IPS DF 6.9 (cell line): ENCODE data around the gene CCL4L2.
"Not testable (repeated sequence)": the region's sequence is repeated elsewhere in the genome, so short reads cannot be mapped to it uniquely, and the experiment has no call there.

Experiments used
- DNase-seq: peaks from one replicate; pipeline ENCODE4 v3.0.0-alpha.2; 2013; ENCODE audit warnings: low read depth, low spot score
- H3K27ac ChIP-seq: one replicate; pipeline ENCODE4 v1.5.1; 2013; ENCODE audit warnings: low read length, control low read depth
- H3K27me3 ChIP-seq: 2 replicates; pipeline ENCODE4 v1.6.1; 2013; ENCODE audit warnings: mild to moderate bottlenecking, low read length; ENCODE audit not compliant: control insufficient read depth, insufficient read depth
- H3K36me3 ChIP-seq: 2 replicates; pipeline ENCODE4 v1.6.1; 2013; ENCODE audit warnings: low read length; ENCODE audit not compliant: control insufficient read depth, insufficient read depth
- H3K4me1 ChIP-seq: 2 replicates; pipeline ENCODE4 v1.6.1; 2013; ENCODE audit warnings: low read length; ENCODE audit not compliant: control insufficient read depth, insufficient read depth
- H3K4me3 ChIP-seq: 2 replicates; pipeline ENCODE4 v1.5.1; 2013; ENCODE audit warnings: mild to moderate bottlenecking, low read length
- H3K9me3 ChIP-seq: 2 replicates; pipeline ENCODE4 v1.6.1; 2013; ENCODE audit warnings: low read length, inconsistent platforms; ENCODE audit not compliant: control insufficient read depth, insufficient read depth
- WGBS: extraction: QIAGEN DNeasy Blood & Tissue Kit; methylation state at CpG from one replicate; pipeline ENCODE4 v1.1.7; 2013; ENCODE audit warnings: mixed read lengths, missing lambda C conversion rate; ENCODE audit not compliant: insufficient read length, insufficient coverage; 5-methylcytosine and 5-hydroxymethylcytosine counted together

The CCL4L2 gene

GRCh38 chr17:36209575-36209974, 1.3 kb upstream of the CCL4L2 start:
- Histone ChIP-seq H3K4me1 (no peaks in the 10 kb centered on the region), H3K27me3 (no peaks in the 10 kb centered on the region), H3K27ac (no peak overlapping the region), H3K9me3 (no peaks in the 10 kb centered on the region), H3K4me3 (no peak overlapping the region), H3K36me3 (no peaks in the 10 kb centered on the region)
- no peak for DNase-seq

GRCh38 chr17:36211484-36212271, 815 bp downstream of the CCL4L2 start:
- H3K27me3 ChIP-seq, H3K4me3 ChIP-seq, H3K36me3 ChIP-seq, H3K9me3 ChIP-seq, DNase-seq, H3K4me1 ChIP-seq, H3K27ac ChIP-seq: not testable (repeated sequence)
- WGBS: no CpG with 5 or more reads among the region's 10 CpGs

GRCh38 chr17:36212272-36212605, 1.4 kb downstream of the CCL4L2 start:
- Histone ChIP-seq H3K4me3 (no peak overlapping the region), H3K27me3 (no peaks in the 10 kb centered on the region), H3K27ac (no peak overlapping the region), H3K36me3 (no peaks in the 10 kb centered on the region), H3K4me1 (no peaks in the 10 kb centered on the region), H3K9me3 (no peaks in the 10 kb centered on the region)
- no CpG with 5 or more reads among the region's 4 CpGs for WGBS
- no peak for DNase-seq

- H3K9me3 ChIP-seq: no peaks in the 10 kb centered on the region
- DNase-seq: no peak
- no CpG with 5 or more reads among the region's 3 CpGs for WGBS
These were observed 2.1 kb downstream of the CCL4L2 start for GRCh38 chr17:36212966-36213365.

GRCh38 chr17:36213695-36214094, 2.8 kb downstream of the CCL4L2 start:
- WGBS: no CpG with 5 or more reads among the region's 3 CpGs
- Histone ChIP-seq H3K27ac (no peak overlapping the region), H3K4me3 (no peak overlapping the region), H3K36me3 (no peaks in the 10 kb centered on the region), H3K4me1 (no peaks in the 10 kb centered on the region), H3K9me3 (no peaks in the 10 kb centered on the region), H3K27me3 (no peaks in the 10 kb centered on the region)
- no peak for DNase-seq

More at GRCh38 chr17:36212966-36213365, 2.1 kb downstream of the CCL4L2 start:
- H3K27me3 ChIP-seq: no peaks in the 10 kb centered on the region
- H3K4me3 ChIP-seq: no peak overlapping the region
- H3K36me3 ChIP-seq: no peaks in the 10 kb centered on the region
- no peaks in the 10 kb centered on the region for H3K4me1 ChIP-seq
- no peak overlapping the region for H3K27ac ChIP-seq

GRCh38 chr17:36214918-36215317, 4.1 kb downstream of the CCL4L2 start:
- DNase-seq: no peak
- Histone ChIP-seq H3K9me3 (no peaks in the 10 kb centered on the region), H3K4me3 (no peak overlapping the region), H3K36me3 (no peaks in the 10 kb centered on the region), H3K27ac (no peak overlapping the region), H3K4me1 (no peaks in the 10 kb centered on the region), H3K27me3 (no peaks in the 10 kb centered on the region)

GRCh38 chr17:36215406-36216308, 4.8 kb downstream of the CCL4L2 start:
- not testable (repeated sequence) for H3K27ac ChIP-seq, DNase-seq, H3K36me3 ChIP-seq, H3K27me3 ChIP-seq, H3K9me3 ChIP-seq, H3K4me3 ChIP-seq, H3K4me1 ChIP-seq
- WGBS: no CpG with 5 or more reads among the region's 7 CpGs

GRCh38 chr17:36219556-36219955, 8.7 kb downstream of the CCL4L2 start:
- no CpG with 5 or more reads among the region's 1 CpG for WGBS
- not testable (repeated sequence) for H3K36me3 ChIP-seq, H3K27ac ChIP-seq, DNase-seq, H3K4me3 ChIP-seq, H3K27me3 ChIP-seq, H3K9me3 ChIP-seq, H3K4me1 ChIP-seq

GRCh38 chr17:36220737-36221580, 10.1 kb downstream of the CCL4L2 start:
- H3K9me3 ChIP-seq, H3K27ac ChIP-seq, H3K4me1 ChIP-seq, DNase-seq, H3K4me3 ChIP-seq, H3K36me3 ChIP-seq, H3K27me3 ChIP-seq: not testable (repeated sequence)
- WGBS: no CpG with 5 or more reads among the region's 3 CpGs

GRCh38 chr17:36221581-36222100, 10.8 kb downstream of the CCL4L2 start:
- not testable (repeated sequence) for H3K4me1 ChIP-seq, H3K9me3 ChIP-seq, H3K4me3 ChIP-seq, H3K27me3 ChIP-seq, DNase-seq, H3K27ac ChIP-seq, H3K36me3 ChIP-seq
- no CpG with 5 or more reads among the region's 4 CpGs for WGBS
